ENCODE results near the gene KLF12.

KLF12 gene

GRCh38 chr13:74135326-74136083 lies 1.3 kb upstream of the KLF12 start:
- peak in 2 of 4 experiments; percentile 34 to 57 for DNase-seq (ENCODE audit: low read depth in 4 of 4, low spot score in 1 of 4)

GRCh38 chr13:74134777-74135325 lies 647 bp upstream of the KLF12 start:
- peak in 3 of 4 experiments; percentile 50 to 67 (median 58) for DNase-seq (ENCODE audit: low read depth in 4 of 4, low spot score in 1 of 4)

GRCh38 chr13:74133657-74134201 lies 475 bp downstream of the KLF12 start:
- peak; percentile 57 to 75 (median 66) for DNase-seq (ENCODE audit: low read depth in 4 of 4, low spot score in 1 of 4)

GRCh38 chr13:74132776-74133656 lies 1.2 kb downstream of the KLF12 start:
- DNase-seq (ENCODE audit: low read depth in 4 of 4, low spot score in 1 of 4): peak in 2 of 4 experiments; percentile 20 to 25

GRCh38 chr13:74132152-74132775 lies 1.9 kb downstream of the KLF12 start:
- DNase-seq (ENCODE audit: low read depth in 4 of 4, low spot score in 1 of 4): no peak

- no peak for DNase-seq (ENCODE audit: low read depth in 4 of 4, low spot score in 1 of 4)
Observed at GRCh38 chr13:74131227-74131626, 3.0 kb downstream of the KLF12 start.

GRCh38 chr13:74129500-74130191 lies 4.6 kb downstream of the KLF12 start:
- DNase-seq (ENCODE audit: low read depth in 4 of 4, low spot score in 1 of 4): no peak

GRCh38 chr13:74128156-74128767 lies 5.9 kb downstream of the KLF12 start:
- DNase-seq (ENCODE audit: low read depth in 4 of 4, low spot score in 1 of 4): no peak

- no peak for DNase-seq (ENCODE audit: low read depth in 4 of 4, low spot score in 1 of 4)
Observed at GRCh38 chr13:74118328-74118727, 15.9 kb downstream of the KLF12 start.

GRCh38 chr13:74117207-74117705 lies 16.9 kb downstream of the KLF12 start:
- no peak for DNase-seq (ENCODE audit: low read depth in 4 of 4, low spot score in 1 of 4)

- DNase-seq (ENCODE audit: low read depth in 4 of 4, low spot score in 1 of 4): no peak
Observed at GRCh38 chr13:74115133-74115532, 19.1 kb downstream of the KLF12 start.

GRCh38 chr13:74114641-74115040 lies 19.6 kb downstream of the KLF12 start:
- no peak for DNase-seq (ENCODE audit: low read depth in 4 of 4, low spot score in 1 of 4)

GRCh38 chr13:74114202-74114601 lies 20.0 kb downstream of the KLF12 start:
- DNase-seq (ENCODE audit: low read depth in 4 of 4, low spot score in 1 of 4): no peak

- no peak for DNase-seq (ENCODE audit: low read depth in 4 of 4, low spot score in 1 of 4)
Observed at GRCh38 chr13:74111901-74112824, 22.0 kb downstream of the KLF12 start.

- no peak for DNase-seq (ENCODE audit: low read depth in 4 of 4, low spot score in 1 of 4)
Observed at GRCh38 chr13:74111399-74111798, 22.8 kb downstream of the KLF12 start.

GRCh38 chr13:74110053-74110452 lies 24.2 kb downstream of the KLF12 start:
- DNase-seq (ENCODE audit: low read depth in 4 of 4, low spot score in 1 of 4): no peak

GRCh38 chr13:74107598-74107997 lies 26.6 kb downstream of the KLF12 start:
- no peak for DNase-seq (ENCODE audit: low read depth in 4 of 4, low spot score in 1 of 4)

- no peak for DNase-seq (ENCODE audit: low read depth in 4 of 4, low spot score in 1 of 4)
Observed at GRCh38 chr13:74105871-74106270, 28.3 kb downstream of the KLF12 start.
